Esophagus squamous epithelium (tissue), 4 donors: Measurements from ENCODE around the gene EHD4.

Experiments
- CTCF ChIP-seq, 6 experiments: fragments of 450-650 bp in 4 of 6; fragments of 200-600 bp in 2 of 6; sonication (generic) in 2 of 6; IDR thresholded peaks; one replicate each; pipeline ENCODE4 v1.5.1; 2016 to 2019; ENCODE audit warnings: antibody characterized with exemption in 6 of 6, mild to moderate bottlenecking in 4 of 6, moderate library complexity in 4 of 6
- POLR2A ChIP-seq, 4 donors: fragments of 450-650 bp; IDR thresholded peaks; one replicate each; pipeline ENCODE4 v1.6.1; 2017; ENCODE audit warnings: antibody characterized with exemption in 4 of 4, mild to moderate bottlenecking in 4 of 4, moderate library complexity in 3 of 4

GRCh38 chr15:41927536-41927935 is 44.8 kb downstream of the EHD4 start:
- TF ChIP-seq POLR2A (IDR thresholded peaks at IDR 0.05) (no peak), CTCF (IDR thresholded peaks at IDR 0.05) (no peak)
